Calu3 (cell line): ENCODE data around the gene XRN2. TPM values are rescaled to one million over a fixed set of nuclear protein-coding genes. Genes with fewer than 3 reads are reported as not detected.

ENCODE experiments used
- BruUV-seq: library from RNA; stranded (reverse); fragments of 400-500 nt; replicated peaks from 2 replicates; lab custom pipeline; 2021; lab: Mats Ljungman, UMichigan
- CTCF ChIA-PET: fragments of 300-600 bp; sonication (Branson Sonifier 250); formaldehyde crosslinking; loops from one replicate; lab custom pipeline; 2022; ENCODE audit warnings: antibody characterized with exemption; lab: Charles Lee
- DNase-seq: peaks from one replicate; pipeline ENCODE4 v3.0.0; 2022
- H3K27ac Mint-ChIP-seq: one replicate; pipeline ENCODE4 v1.8.0; 2022; ENCODE audit warnings: mixed read lengths; ENCODE audit not compliant: unreplicated experiment
- H3K27me3 Mint-ChIP-seq: one replicate; pipeline ENCODE4 v1.8.0; 2022; ENCODE audit warnings: mixed read lengths; ENCODE audit not compliant: unreplicated experiment
- H3K36me3 Mint-ChIP-seq: one replicate; pipeline ENCODE4 v1.8.0; 2022; ENCODE audit warnings: mild to moderate bottlenecking, moderate library complexity, mixed read lengths; ENCODE audit not compliant: insufficient read depth, unreplicated experiment
- H3K4me1 Mint-ChIP-seq: one replicate; pipeline ENCODE4 v1.8.0; 2022; ENCODE audit warnings: mild to moderate bottlenecking, low read depth, mixed read lengths; ENCODE audit not compliant: unreplicated experiment
- H3K4me3 Mint-ChIP-seq: one replicate; pipeline ENCODE4 v1.8.0; 2022; ENCODE audit warnings: mild to moderate bottlenecking, low read depth, moderate library complexity, mixed read lengths; ENCODE audit not compliant: unreplicated experiment
- H3K9me3 Mint-ChIP-seq: one replicate; pipeline ENCODE4 v1.8.0; 2022; ENCODE audit warnings: low read depth, mixed read lengths; ENCODE audit not compliant: unreplicated experiment
- CTCF ChIP-seq: fragments of 200-600 bp; IDR thresholded peaks from one replicate; pipeline ENCODE4 v1.8.0; 2022; ENCODE audit warnings: antibody characterized with exemption; ENCODE audit not compliant: unreplicated experiment
- intact Hi-C: fragments of 100-400 bp; cut with micrococcal nuclease; formaldehyde crosslinking; loops from one replicate; pipeline ENCODE4 v1.10.0; 2022; ENCODE audit not compliant: unreplicated experiment
- total RNA-seq: library from RNA; stranded (reverse); gene quantifications from 2 replicates; pipeline ENCODE4 v1.2.3, GENCODE V29; 2022

Gene XRN2
- total RNA-seq, 1 experiment from 2014 or later: 24.7 TPM

DNA sequence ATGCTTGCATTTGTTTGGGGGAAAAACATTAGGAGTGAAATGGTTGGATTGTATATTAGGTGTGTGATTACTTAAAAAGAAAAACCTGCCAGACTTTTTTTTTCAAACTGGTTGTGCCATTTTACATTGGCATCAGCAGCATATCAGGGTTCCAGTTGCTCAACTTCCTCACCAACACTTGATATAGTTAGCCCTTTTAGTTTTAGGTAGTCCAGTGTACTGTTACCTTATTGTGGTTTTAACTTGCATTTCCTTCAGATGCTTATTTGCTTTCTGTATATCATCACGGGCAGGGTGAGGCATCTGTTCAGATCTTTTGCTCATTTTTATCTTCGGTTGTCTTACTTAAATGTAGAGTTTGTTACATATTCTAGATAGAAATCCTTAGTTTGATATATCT lies 5.2 kb downstream of the XRN2 start:
- Mint-ChIP-seq H3K9me3 (no peaks in the 10 kb centered on the region), H3K4me3 (no peak overlapping the region), H3K4me1 (peaks cover 20% of the 10 kb centered on the region), H3K27me3 (no peaks in the 10 kb centered on the region), H3K27ac (no peak overlapping the region), H3K36me3 (peaks cover 20% of the 10 kb centered on the region)
- intact Hi-C loops: no loop called here
- CTCF ChIA-PET: no interaction called here
- no peak for DNase-seq
- no peak for TF ChIP-seq CTCF
- BruUV-seq: no TSS peak

- H3K27ac Mint-ChIP-seq: no peak overlapping the region
- H3K4me3 Mint-ChIP-seq: no peak overlapping the region
- H3K27me3 Mint-ChIP-seq: no peaks in the 10 kb centered on the region
- CTCF ChIA-PET: no interaction called here
- intact Hi-C loops: no loop called here
- TF ChIP-seq CTCF: no peak
- peaks cover 15% of the 10 kb centered on the region for H3K4me1 Mint-ChIP-seq
- no TSS peak for BruUV-seq
- DNase-seq: no peak
- no peaks in the 10 kb centered on the region for H3K9me3 Mint-ChIP-seq
- peaks cover 5% of the 10 kb centered on the region for H3K36me3 Mint-ChIP-seq
Measured at GRCh38 chr20:21309678-21310467, 6.7 kb downstream of the XRN2 start.

- Mint-ChIP-seq H3K4me3 (no peak overlapping the region), H3K9me3 (no peaks in the 10 kb centered on the region), H3K4me1 (peaks cover 12% of the 10 kb centered on the region), H3K27ac (no peak overlapping the region), H3K27me3 (no peaks in the 10 kb centered on the region), H3K36me3 (no peaks in the 10 kb centered on the region)
- no peak for DNase-seq
- intact Hi-C loops: no loop called here
- no peak for TF ChIP-seq CTCF
- BruUV-seq: no TSS peak
- CTCF ChIA-PET: no interaction called here
Measured at GRCh38 chr20:21312813-21313474, 9.8 kb downstream of the XRN2 start.

GRCh38 chr20:21315138-21315537 lies 12.0 kb downstream of the XRN2 start:
- H3K36me3 Mint-ChIP-seq: no peaks in the 10 kb centered on the region
- no peak overlapping the region for H3K27ac Mint-ChIP-seq
- H3K4me3 Mint-ChIP-seq: no peak overlapping the region
- peaks cover 17% of the 10 kb centered on the region for H3K4me1 Mint-ChIP-seq
- DNase-seq: no peak
- no peaks in the 10 kb centered on the region for H3K27me3 Mint-ChIP-seq
- CTCF ChIA-PET: no interaction called here
- TF ChIP-seq CTCF: no peak
- no peaks in the 10 kb centered on the region for H3K9me3 Mint-ChIP-seq
- intact Hi-C loops: no loop called here
- no TSS peak for BruUV-seq
